HAP-1 (cell line): Measurements from ENCODE around the gene ESF1.

Experiments used
- DNase-seq, 2 experiments: peaks; one replicate each; pipeline ENCODE4 v3.0.0-alpha.2; 2016 to 2020; ENCODE audit warnings: low spot score in 2 of 2
- H3K27me3 ChIP-seq: fragments of 250-450 bp; sonication (Bioruptor Pico); 2 replicates; pipeline ENCODE4 v1.5.1; 2020; ENCODE audit warnings: low read depth, mild to moderate bottlenecking, moderate library complexity
- H3K36me3 ChIP-seq: fragments of 250-450 bp; sonication (Bioruptor Pico); replicated peaks from 2 replicates; pipeline ENCODE4 v1.5.1; 2020; ENCODE audit warnings: mild to moderate bottlenecking
- H3K4me1 ChIP-seq: fragments of 250-450 bp; sonication (Bioruptor Pico); 2 replicates; pipeline ENCODE4 v1.5.1; 2020; ENCODE audit warnings: mild to moderate bottlenecking
- H3K4me3 ChIP-seq: fragments of 250-450 bp; sonication (Bioruptor Pico); 2 replicates; pipeline ENCODE4 v1.5.1; 2020; ENCODE audit warnings: mild to moderate bottlenecking, moderate library complexity
- H3K9me3 ChIP-seq: fragments of 250-450 bp; sonication (Bioruptor Pico); 2 replicates; pipeline ENCODE4 v1.5.1; 2020; ENCODE audit warnings: mild to moderate bottlenecking, moderate library complexity
- in situ Hi-C: fragments of 300-500 bp; cut with MboI; formaldehyde crosslinking; loops from 3 replicates; pipeline ENCODE4 v1.14.3; 2020; ENCODE audit warnings: low sequenced_read_pairs, inconsistent platforms, mixed read lengths

The ESF1 gene

DNA sequence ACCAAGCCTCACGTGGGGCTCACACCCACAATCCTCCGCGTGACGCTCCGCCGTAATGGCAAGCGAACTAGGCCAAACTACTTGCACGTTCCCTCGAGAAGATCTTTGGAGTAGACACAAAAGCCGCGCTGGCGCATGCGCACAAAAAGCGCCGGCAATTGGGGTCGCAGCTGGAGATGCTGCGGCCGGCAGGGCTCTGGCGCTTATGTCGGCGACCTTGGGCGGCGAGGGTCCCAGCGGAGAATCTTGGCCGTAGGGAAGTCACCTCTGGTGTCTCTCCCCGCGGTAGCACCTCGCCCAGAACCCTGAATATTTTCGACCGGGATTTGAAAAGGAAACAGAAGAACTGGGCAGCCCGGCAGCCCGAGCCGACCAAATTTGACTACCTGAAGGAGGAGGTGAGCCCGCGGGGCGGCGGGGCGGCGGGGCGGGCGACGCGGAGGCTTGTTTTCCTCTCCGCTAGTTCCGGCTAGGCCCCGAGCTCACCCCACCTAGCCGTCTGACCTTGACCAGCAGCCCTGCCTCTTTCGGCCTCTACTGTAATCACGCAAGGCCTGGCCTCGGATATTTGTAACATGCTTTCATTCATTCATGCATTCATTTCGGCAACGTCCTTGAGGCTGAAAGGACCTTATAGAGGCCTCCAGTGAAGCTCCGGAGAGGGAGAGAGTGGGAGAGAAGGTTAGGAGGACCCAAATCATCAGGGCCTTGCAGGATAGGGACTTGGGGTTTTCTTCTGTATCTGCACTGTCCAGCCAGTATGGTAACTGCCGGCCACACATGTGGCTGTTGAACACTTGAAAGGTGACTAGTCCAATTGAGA is at the start of gene ESF1, which contains the start of gene NDUFAF5:
Gene ESF1, minus strand, starts transcription at position 27 of the 823 bp plus-strand sequence. CDS start 1,779 bp downstream, outside the sequence.
Gene NDUFAF5, plus strand, starts transcription at position 136 of the 823 bp plus-strand sequence. Its CDS starts 41 bp downstream, at position 177.
- in situ Hi-C loops: loop anchor here (25.0 kb wide), 1 partner anchor 848 kb away; no protein-coding TSS in a partner anchor
- H3K4me3 ChIP-seq: peak within 1 kb of the TSS; percentile 82
- peaks cover 38% of the 10 kb centered on the region for H3K36me3 ChIP-seq
- H3K4me1 ChIP-seq: peaks cover 10% of the 10 kb centered on the region
- peak; percentile 95 for DNase-seq
- H3K9me3 ChIP-seq: no peaks in the 10 kb centered on the region
- no peaks in the 10 kb centered on the region for H3K27me3 ChIP-seq

GRCh38 chr20:13831476-13831875 is 46.8 kb upstream of the ESF1 start:
- in situ Hi-C loops: no loop called here
- Histone ChIP-seq H3K4me1 (no peaks in the 10 kb centered on the region), H3K36me3 (no peaks in the 10 kb centered on the region), H3K4me3 (no peak overlapping the region), H3K9me3 (no peaks in the 10 kb centered on the region), H3K27me3 (no peaks in the 10 kb centered on the region; the same call in 1 of the 2 replicates)
- no peak for DNase-seq

- H3K4me1 ChIP-seq: no peaks in the 10 kb centered on the region
- H3K36me3 ChIP-seq: no peaks in the 10 kb centered on the region
- H3K9me3 ChIP-seq: no peaks in the 10 kb centered on the region
- no peak overlapping the region for H3K4me3 ChIP-seq
- in situ Hi-C loops: no loop called here
- H3K27me3 ChIP-seq: no peaks in the 10 kb centered on the region; the same call in none of the 2 replicates
- no peak for DNase-seq
Observed at GRCh38 chr20:13825465-13825864, 40.7 kb upstream of the ESF1 start.

- no peak overlapping the region for H3K4me3 ChIP-seq
- H3K9me3 ChIP-seq: no peaks in the 10 kb centered on the region
- in situ Hi-C loops: loop anchor here (5.0 kb wide), 1 partner anchor 233 kb away; no protein-coding TSS in a partner anchor
- no peaks in the 10 kb centered on the region for H3K4me1 ChIP-seq
- H3K36me3 ChIP-seq: no peaks in the 10 kb centered on the region
- DNase-seq: no peak
- no peaks in the 10 kb centered on the region; the same call in 1 of the 2 replicates for H3K27me3 ChIP-seq
Observed at GRCh38 chr20:13824459-13824858, 39.7 kb upstream of the ESF1 start.

GRCh38 chr20:13822459-13822858 is 37.7 kb upstream of the ESF1 start:
- Histone ChIP-seq H3K4me1 (peaks cover 1% of the 10 kb centered on the region), H3K36me3 (peaks cover 7% of the 10 kb centered on the region), H3K4me3 (no peak overlapping the region), H3K27me3 (no peaks in the 10 kb centered on the region; the same call in 1 of the 2 replicates), H3K9me3 (no peaks in the 10 kb centered on the region)
- in situ Hi-C loops: loop anchor here (5.0 kb wide), 1 partner anchor 235 kb away; no protein-coding TSS in a partner anchor
- DNase-seq: no peak

- no peak for DNase-seq
- in situ Hi-C loops: loop anchor here (5.0 kb wide), 1 partner anchor 235 kb away; no protein-coding TSS in a partner anchor
- Histone ChIP-seq H3K36me3 (peaks cover 13% of the 10 kb centered on the region), H3K4me1 (peaks cover 4% of the 10 kb centered on the region), H3K27me3 (no peaks in the 10 kb centered on the region; the same call in 1 of the 2 replicates), H3K4me3 (no peak overlapping the region), H3K9me3 (no peaks in the 10 kb centered on the region)
Observed at GRCh38 chr20:13821876-13822275, 37.2 kb upstream of the ESF1 start.

- no peak overlapping the region for H3K4me3 ChIP-seq
- H3K4me1 ChIP-seq: peaks cover 4% of the 10 kb centered on the region
- peaks cover 29% of the 10 kb centered on the region for H3K36me3 ChIP-seq
- DNase-seq: peak; percentile 32 to 49
- no peaks in the 10 kb centered on the region for H3K9me3 ChIP-seq
- in situ Hi-C loops: loop anchor here (5.0 kb wide), 1 partner anchor 237 kb away; no protein-coding TSS in a partner anchor
- H3K27me3 ChIP-seq: no peaks in the 10 kb centered on the region
Observed at GRCh38 chr20:13819885-13820645, 35.3 kb upstream of the ESF1 start.

- no peak for DNase-seq
- Histone ChIP-seq H3K4me1 (peaks cover 4% of the 10 kb centered on the region), H3K9me3 (no peaks in the 10 kb centered on the region), H3K4me3 (no peak overlapping the region), H3K36me3 (peaks cover 42% of the 10 kb centered on the region), H3K27me3 (no peaks in the 10 kb centered on the region)
- in situ Hi-C loops: no loop called here
Observed at GRCh38 chr20:13817342-13817741, 32.6 kb upstream of the ESF1 start.

GRCh38 chr20:13816757-13817156 is 32.0 kb upstream of the ESF1 start:
- Histone ChIP-seq H3K36me3 (peaks cover 48% of the 10 kb centered on the region), H3K4me3 (no peak overlapping the region), H3K27me3 (no peaks in the 10 kb centered on the region), H3K4me1 (peaks cover 4% of the 10 kb centered on the region), H3K9me3 (no peaks in the 10 kb centered on the region)
- in situ Hi-C loops: no loop called here
- no peak for DNase-seq

DNA sequence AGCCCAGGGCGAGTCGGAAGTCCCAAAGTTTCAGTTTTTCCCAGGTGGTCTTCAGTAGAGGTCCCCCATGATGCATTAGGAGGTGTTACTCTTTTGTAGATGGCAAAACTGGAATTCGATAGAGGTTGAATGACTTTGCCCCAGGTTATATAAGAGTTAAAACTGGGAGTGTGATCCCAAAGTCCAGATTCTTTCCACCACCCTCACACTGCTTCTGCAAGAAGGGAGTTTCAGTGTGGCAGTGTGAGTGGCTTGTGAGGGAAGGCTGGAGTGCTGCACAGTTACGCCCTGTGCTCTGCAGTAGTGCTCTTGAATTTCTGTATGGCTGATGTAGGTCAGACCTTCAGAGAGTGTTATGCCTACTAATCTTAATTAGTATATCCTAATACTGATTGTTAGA is 30.0 kb upstream of the ESF1 start:
- Histone ChIP-seq H3K9me3 (no peaks in the 10 kb centered on the region), H3K36me3 (peaks cover 67% of the 10 kb centered on the region), H3K4me1 (peaks cover 4% of the 10 kb centered on the region), H3K4me3 (no peak overlapping the region), H3K27me3 (no peaks in the 10 kb centered on the region)
- in situ Hi-C loops: no loop called here
- DNase-seq: no peak

DNA sequence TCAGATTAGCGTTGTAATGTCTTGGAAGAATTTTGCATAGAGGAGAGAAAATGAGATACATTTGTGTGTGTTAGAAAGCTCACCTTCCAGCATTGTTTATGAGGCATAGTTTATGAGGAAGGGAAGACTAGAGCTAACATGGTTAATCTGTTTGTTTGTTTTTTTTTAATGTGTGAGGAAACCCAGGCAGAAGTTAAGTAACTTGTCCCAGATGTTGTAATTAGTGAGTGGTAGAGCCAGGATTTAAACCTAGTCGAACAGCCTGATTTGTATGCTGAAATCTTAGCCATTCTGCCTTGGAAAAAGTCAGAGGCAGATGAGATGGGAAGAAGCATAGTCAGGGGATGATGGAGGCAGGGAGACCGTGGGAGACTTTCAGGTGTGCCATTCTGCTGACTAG is 29.2 kb upstream of the ESF1 start:
- in situ Hi-C loops: no loop called here
- Histone ChIP-seq H3K36me3 (peaks cover 75% of the 10 kb centered on the region), H3K4me1 (peaks cover 4% of the 10 kb centered on the region), H3K9me3 (no peaks in the 10 kb centered on the region), H3K27me3 (no peaks in the 10 kb centered on the region), H3K4me3 (no peak overlapping the region)
- no peak for DNase-seq

GRCh38 chr20:13810446-13810845 is 25.7 kb upstream of the ESF1 start:
- Histone ChIP-seq H3K4me3 (no peak overlapping the region), H3K4me1 (no peaks in the 10 kb centered on the region), H3K36me3 (peaks cover 62% of the 10 kb centered on the region), H3K27me3 (no peaks in the 10 kb centered on the region), H3K9me3 (no peaks in the 10 kb centered on the region)
- no peak for DNase-seq
- in situ Hi-C loops: no loop called here

- in situ Hi-C loops: no loop called here
- Histone ChIP-seq H3K4me1 (no peaks in the 10 kb centered on the region), H3K36me3 (peaks cover 57% of the 10 kb centered on the region), H3K27me3 (no peaks in the 10 kb centered on the region), H3K4me3 (no peak overlapping the region), H3K9me3 (no peaks in the 10 kb centered on the region)
- DNase-seq: no peak
Observed at GRCh38 chr20:13809855-13810254, 25.1 kb upstream of the ESF1 start.
